Mesenteric fat pad (tissue), 1 donor: ENCODE results near the gene SYT1. TPM values are rescaled to one million over a fixed set of nuclear protein-coding genes. Genes with fewer than 3 reads are reported as not detected.

Experiments
- DNase-seq: peaks from one replicate; pipeline ENCODE4 v3.0.0-alpha.2; 2020; ENCODE audit warnings: low spot score
- total RNA-seq: library from RNA; stranded (reverse); fragmentation: NEBNext Ultra II Directional; extraction: Animal tissue kit (Norgen Biotek cat#: 25700); gene quantifications from one replicate; pipeline ENCODE4 v1.2.1, GENCODE V29; 2021
- donor health status: DM: yes; HTN: yes; CAD: no.

The SYT1 gene
- total RNA-seq, 1 donor from 2014 or later, result 0.87 TPM

DNA sequence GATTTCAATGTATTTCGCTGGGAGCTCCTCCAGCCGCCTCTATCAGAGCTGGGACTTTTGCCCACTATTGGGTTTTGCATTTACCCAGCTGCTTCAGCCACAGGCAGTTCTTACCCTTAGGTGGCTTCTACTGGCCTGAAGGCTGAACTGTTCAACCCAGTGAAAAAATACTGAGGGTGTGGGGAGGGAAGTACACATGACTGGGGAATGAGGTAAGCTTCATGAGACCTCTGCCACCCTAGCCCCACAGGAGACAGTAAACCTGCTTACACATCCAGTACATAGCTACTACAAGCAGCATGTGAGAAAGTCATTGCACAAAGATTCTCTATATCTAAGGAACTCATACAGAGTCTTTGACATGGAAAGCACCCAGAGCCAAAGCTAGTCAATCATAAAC is 411.1 kb downstream of the SYT1 start:
- DNase-seq, result no peak

DNA sequence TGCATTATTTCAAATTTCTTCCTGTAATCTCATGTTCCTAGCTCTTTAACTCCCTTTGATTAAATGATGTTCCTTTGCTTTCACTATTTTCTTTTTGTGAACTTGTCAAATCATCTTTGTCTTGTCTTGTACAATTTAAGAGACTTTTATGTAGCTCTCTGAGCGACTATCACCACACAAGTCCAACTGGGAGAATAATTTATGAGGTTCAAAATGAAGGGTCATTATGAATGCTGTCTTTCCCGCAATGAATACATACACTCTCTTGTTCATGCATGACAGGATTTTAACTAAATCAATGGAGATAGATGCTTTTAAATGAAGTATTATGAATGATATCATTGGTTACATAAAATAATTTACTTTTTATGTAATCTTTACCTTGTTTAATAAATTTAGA is 418.8 kb downstream of the SYT1 start:
- no peak for DNase-seq

DNA sequence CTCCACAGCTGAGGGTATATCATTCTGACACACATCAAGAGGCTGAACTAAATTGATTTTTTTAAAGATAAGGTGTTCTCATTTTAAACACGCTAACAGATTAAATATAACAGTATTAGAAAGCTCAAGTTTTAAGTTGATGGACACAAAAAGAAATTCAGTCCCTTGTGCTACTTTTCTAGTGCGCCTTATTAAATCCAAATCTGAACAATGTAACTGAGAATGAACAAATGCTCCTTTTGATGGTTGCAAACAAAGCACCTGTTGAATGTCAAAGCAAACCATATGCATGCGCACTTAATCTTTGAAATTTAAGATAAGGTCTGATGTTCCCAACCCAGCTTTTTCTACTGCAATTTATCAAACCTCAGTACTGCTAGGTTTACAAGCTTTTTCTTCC is 424.3 kb downstream of the SYT1 start:
- no peak for DNase-seq

DNA sequence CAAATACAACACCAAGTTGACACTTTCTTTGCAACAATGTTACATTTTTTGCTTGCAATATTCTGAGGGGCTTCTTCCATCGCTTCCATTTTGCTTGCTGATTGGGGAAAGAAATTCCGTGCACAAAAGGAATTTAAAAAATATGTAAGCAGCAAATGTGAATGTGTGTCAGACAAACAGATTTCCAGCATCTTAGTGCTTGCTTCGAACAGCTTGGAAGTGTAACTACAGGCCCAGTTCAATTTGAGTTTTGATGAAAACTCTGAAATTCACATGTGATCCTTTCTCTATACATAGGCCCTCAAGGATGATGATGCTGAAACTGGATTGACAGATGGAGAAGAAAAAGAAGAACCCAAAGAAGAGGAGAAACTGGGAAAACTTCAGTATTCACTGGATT is 427.1 kb downstream of the SYT1 start:
- no peak for DNase-seq

DNA sequence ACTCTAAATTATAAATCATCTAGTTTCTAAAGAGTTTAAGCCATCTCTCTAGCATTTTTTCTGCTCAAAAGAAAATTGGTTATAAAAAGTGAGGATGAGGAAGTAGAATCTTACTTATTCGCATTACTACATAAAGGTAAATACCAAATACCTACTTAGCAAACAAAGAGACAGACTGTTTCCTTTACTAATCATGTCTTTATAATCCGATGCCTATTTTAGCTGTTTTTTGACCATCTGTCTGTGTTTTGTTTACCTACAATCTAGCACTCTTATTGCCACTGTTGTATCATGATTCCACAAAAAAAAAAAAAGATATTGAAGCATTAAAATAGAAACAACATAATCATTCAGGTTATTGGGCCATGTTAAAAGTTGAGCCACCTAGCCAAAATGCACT is 430.0 kb downstream of the SYT1 start:
- no peak for DNase-seq

DNA sequence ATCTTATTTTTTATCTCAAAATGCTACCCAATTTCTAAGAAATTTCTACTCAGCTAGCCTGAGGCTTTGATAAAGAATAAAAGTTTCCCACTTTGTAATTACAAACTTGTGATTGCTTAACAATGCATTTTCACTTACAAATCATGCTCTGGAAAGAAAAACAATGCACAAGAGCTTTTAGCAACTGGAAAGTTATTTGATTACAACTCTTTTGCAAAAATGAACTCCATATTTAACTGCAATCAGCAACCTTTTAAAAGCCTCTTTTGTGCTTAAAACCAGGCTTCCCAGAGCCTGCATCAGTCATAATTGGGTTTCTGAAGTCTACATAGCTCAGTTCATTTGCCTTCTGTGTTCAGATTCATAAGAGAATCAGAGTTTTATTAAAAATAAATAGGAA is 431.0 kb downstream of the SYT1 start:
- DNase-seq, result no peak

DNA sequence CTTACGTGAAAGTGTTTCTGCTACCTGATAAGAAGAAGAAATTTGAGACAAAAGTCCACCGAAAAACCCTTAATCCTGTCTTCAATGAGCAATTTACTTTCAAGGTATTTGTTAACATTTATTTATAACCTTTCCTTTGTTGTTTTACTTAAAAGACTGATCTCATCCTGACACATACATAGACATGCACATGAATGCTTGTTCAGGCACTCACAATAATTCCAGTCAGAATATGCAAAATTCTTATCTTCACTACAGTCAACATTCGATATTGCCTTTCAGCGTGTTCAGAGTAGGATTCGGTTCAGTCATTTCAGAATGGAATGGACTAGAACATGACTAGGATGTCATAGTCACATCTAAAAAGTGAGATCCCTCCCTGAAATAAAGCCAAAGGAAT is 431.6 kb downstream of the SYT1 start:
- DNase-seq, result no peak

DNA sequence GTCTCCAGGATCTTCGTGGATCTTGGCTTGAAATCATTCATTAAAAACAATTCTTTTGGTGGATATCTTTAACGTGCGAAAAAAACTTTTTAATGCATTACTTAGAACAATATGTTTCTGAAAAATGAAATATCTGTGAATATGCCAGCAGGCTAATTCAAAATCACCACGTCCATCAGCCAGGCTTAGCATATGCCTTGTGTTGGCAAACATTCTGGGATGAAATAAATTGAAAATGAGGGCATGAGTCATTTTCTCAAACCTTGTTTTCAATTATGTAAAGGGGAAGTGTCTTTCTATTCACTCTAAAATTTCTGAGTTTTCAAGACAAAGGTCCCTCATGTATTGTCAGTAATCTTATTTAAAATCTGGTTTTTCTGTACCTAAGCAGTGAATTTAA is 432.3 kb downstream of the SYT1 start:
- no peak for DNase-seq

DNA sequence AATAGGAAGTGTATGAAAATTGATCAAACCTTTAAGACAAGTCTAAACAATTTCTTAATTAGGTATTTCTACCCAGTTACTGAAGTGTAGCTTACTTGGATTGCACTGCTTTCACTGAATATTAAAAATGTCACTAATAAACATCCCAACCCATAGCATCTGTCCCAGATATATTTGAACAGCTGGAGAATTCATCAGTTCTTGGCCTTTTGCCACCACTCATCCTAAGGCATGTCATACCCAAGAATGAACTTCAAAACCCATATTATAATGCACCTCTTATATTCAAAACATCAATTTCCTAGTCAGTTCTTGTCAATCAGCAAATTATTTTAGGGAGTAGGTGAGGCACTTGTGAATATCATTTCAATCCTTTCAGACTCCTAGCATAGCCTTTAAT is 433.9 kb downstream of the SYT1 start:
- no peak for DNase-seq

DNA sequence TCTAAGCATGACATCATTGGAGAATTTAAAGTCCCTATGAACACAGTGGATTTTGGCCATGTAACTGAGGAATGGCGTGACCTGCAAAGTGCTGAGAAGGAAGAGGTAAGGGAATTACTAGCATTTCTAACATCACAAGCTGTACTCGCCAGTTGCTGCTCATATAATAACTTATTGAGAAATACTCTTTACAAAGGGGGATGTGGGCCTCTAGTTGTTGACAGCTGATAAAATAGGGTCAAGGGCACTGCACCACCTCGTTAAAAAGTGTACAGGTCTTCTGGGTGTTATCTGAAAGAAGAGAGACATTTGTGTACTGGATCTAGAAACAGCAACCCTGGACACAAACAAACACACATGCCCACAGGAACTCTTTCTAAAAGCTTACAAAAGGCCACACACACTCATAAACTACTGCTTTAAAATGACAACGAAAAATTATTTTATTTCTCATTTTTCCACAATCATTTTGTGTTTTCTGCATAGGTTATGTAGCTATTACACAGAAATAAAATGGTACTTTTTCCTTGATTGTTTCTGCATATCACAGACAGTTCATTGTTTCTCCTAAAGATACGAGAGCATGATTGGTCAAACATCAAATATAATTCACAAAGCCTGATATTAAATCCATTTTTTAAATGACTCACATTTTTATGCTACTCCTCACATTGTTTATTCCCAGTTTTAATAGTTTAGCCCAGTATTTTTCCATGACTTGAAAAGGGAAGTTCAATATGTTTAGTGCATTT is 435.0 kb downstream of the SYT1 start:
- no peak for DNase-seq

DNA sequence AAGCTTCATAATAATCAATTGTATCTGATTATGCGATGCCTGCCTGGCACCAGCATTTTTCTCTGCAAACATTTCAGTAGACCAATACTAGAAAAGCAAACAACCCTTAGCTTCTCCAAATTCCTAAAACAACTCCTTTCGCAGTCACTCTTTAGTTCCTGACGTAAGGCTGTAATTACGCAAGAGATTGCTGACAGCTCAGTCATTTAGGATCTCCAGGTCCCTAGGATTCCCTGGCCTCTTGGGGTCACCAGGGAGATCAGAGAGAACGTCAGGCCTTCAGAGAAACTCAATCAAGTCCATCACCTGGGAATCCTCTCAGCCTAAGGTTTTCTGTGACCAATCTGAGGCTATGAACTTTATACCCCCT is 435.6 kb downstream of the SYT1 start:
- DNase-seq, result no peak

DNA sequence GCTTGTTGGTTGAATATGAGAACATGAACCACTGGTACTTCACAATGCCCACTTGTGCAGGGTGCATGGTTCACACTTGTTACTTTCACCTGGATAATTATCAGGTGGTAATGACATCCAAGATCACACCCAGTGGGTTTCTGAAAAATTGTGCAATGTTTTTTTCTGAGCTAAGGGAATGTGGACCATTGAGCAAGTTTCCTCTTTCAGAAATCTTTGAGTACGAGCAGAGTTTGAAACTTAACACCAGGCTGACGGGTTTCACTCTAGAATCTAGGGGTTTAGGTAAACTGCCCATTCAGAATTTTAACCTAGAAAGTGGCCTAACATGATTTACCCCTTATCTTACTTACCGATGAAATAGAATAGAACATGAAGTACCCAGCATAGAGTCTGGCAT is 436.6 kb downstream of the SYT1 start:
- DNase-seq, result no peak

DNA sequence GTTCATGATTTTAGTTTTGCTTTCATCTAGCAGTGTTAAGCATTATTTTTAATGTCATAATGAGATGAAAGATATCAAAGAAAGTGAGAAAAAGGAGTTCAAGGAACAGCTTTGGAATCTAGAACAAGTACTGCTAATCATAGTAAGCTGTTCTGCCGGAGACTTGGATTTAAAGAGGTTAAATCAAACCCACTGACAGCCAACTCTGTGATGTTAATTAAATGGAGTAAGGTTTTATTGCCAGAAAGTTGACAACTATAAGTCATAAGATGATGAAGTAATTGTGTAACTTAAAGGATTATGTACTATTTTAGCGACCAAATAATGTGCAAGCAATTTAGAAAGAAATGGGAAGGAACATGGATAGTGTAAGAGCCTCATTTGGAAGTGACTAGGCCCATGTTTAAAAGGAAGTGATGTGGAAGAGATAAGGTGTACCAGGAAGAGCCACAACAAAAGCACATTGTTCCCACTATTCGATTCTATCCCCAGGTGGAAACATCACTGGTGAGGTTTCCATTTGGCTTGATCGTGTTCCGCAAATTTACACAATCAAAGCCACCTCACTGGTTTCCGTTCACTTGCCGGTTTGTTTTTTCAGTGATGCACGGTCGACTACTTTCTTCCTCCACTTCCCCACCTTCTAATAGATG is 437.7 kb downstream of the SYT1 start:
- DNase-seq, result no peak

DNA sequence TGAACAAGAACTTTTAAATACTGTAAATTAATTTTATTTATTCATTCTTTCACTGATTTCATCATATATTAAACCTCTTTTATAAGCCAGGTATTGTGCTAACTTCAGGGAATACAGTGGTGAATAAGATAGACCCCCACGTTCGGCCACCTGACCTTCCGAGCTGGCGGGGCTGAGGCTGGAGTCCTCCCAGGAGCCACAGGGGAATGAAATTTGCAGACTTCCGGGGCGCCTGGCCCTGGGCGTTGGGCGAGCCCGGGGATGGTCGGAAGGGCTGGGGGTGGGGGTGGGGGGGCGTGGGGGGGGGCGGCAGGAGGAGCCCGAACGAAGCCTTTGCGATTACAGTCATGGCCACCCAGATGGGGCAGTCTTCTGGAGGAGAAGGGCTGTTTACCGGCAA is 442.8 kb downstream of the SYT1 start:
- no peak for DNase-seq

DNA sequence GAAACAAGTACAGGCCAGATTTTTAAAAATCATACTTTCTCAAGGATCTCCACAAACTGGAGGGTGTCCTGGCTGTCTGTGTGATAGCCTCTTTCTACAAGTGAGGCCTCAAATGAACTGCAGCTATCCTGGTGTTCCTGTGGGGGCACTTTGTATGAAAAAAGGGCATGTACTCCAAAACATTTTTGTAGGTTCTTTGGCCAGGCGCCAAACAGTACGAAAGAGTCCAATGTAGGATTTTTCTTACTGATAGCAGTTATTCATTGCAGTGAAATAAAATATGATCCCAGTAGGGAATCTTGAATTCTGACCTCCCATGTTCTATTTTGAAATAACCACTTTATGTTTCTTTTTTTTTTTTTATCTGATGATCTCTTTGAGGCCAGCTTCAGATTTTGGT is 444.5 kb downstream of the SYT1 start:
- no peak for DNase-seq

DNA sequence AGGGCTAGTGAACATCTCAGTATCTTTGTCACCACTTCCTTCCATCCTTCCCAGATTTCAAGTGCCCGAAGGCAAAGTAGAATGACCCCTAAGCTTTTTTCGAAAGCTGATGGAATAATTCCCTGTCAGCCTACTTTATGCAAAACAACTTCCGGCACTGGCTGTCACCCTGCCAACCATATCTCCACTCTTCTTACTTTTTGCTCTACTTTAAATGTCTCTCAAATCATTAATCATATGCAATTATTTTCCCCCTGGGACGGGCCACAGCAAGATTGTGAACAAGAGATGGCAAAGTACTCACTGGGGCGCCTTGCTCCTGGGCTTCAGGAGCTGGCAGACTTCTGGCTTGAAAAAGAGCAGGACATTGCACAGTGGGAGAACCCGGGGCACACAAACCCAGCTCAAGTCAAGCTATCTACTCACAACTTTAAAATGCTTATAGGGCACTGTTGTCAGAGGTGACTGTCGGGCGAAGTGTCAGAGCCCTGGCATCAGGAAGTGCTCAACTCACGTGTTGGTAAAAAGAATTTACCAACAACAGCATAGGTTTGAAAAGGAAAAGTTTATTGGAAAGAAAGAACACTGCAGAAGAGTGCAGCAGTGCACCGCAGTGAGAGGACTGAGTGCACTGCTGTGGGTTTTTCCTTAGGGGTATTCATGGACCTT is 452.7 kb downstream of the SYT1 start:
- DNase-seq, result no peak

DNA sequence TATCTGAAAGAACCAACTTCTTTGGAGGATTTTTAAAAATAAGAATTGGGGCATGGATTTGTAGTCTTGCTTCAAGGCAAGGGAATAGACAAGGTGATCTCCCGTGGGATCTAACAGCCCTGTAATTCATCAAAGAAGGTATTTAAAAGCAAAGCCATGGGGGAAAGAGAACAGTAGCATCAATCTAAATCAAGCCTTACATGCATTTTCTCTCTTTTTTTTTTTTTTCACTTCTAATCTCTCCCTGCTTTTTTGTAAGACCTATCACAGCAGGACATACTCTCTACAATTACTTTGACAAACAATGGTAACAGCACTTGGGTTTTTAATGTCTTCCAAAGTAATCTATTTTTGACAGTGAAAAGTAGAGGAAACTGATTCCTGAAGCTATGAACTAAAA is 458.3 kb downstream of the SYT1 start:
- no peak for DNase-seq

DNA sequence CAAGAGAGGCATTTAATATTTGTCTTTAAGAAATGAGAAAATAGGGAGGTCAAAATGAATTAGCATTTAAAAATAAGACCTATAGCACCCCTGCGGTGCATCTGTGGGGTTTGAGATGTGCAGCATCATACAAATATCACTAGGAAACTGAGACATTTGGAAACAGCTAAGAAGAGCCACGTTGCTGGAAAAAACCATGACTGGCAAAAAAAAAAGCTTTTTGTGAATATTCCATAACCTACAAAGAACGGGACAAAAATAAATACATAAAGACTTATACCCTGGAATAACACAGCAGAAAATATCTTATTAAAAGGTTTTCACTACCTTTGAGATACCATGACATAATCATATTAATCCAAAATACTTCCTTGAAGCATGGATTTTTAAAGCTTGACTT is 460.0 kb downstream of the SYT1 start:
- DNase-seq, result no peak

DNA sequence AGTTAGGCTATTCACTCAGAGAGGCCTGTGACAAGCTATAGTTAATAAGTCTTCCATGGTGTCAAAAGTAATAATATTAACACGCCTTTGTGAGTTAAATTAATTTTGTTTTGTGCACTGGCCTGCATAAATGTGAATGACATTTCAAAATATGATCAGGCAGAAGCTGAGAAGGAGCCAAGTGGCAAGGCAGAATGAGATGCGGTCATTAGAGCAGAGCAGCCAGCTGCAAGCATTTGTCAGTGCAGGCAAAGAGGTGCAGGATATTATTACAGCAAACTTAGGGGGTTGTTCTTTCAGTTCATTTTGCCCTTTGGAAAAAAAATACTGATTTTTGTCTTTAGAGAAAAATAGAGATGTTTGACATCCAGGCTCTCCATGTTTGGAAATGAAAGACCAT is 461.6 kb downstream of the SYT1 start:
- no peak for DNase-seq

DNA sequence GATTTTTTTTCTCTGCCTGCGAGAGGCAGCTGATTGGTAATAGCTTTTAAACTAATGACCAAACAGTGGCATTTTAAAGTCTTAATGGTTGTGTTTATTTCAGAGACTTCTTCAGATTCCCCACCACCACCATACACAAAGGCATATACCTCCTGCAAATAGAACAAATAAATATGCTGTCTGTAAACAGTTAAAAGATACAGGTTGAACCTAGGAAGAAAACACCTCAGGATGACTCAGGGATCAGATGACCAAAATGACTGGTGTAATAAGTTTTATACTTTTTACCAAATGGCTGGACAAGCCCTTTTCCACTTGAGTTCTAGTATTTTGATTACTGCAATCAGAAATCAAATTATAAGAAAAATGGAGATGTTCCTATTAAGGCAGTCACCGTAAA is 462.1 kb downstream of the SYT1 start:
- no peak for DNase-seq

DNA sequence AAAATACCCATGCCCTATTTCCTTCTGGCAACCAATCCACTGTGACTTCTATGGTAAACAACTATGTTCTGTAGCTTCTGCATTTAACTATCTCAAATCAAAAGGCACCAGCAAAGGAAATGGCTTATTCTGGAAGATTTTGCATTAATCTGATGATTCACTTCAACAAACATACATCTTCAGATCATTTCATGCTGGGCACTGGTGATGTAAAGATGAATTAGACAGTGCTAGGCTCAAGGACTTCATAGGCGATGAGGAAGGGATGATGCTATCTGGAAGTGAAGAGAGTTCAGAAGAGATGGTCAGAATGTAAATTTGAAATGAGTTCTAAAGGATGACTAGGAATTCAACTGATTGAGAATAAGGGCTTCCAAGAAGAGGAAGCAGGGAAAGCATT is 462.9 kb downstream of the SYT1 start:
- no peak for DNase-seq

DNA sequence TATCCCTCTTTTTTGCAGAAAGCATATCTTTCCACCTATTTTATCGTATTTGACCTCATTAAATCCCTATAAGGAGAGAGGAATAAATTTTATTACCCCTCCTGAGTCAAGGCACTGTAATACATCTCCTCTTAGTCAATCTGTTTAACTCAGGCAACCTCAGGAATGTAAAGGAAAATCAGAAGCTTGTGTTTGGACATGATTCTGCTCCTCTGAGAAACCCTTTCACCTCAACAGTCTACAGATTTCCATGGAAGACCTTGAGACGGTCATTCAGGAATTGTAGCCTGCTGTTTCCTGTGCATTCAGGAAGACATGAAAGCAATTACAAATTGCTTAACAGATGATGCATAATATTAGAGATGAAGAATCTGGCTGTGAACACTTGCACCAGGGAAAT is 465.4 kb downstream of the SYT1 start:
- no peak for DNase-seq

DNA sequence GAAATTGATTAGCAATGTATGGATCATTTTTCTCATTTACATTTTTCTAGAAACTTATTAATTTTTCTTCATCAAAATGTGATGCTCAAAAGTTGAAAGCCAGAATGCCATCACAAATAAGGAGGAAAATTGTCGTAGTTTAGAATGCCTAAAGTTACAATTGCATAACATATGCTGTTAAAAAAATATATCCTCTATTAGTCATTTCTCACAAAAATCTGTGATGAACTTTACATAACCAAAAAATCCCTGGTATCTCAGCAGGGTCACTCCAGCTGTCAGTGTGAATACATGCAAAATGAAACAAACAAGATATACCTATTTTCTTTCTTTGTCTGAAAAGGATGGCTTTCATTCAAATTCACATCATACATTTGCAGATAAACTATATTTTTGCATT is 467.3 kb downstream of the SYT1 start:
- DNase-seq, result no peak
